H1 (cell line): Measurements from ENCODE around the gene MAGI2. TPM values are rescaled to one million over a fixed set of nuclear protein-coding genes. Genes with fewer than 3 reads are reported as not detected.

Experiments used
- CTCF ChIA-PET: fragments of 300-600 bp; sonication (Branson Sonifier 250); formaldehyde crosslinking; loops from one replicate; lab custom pipeline; 2021; ENCODE audit not compliant: partially characterized antibody; lab: Charles Lee
- POLR2A ChIA-PET: fragments of 300-600 bp; sonication (Branson Sonifier 250); formaldehyde crosslinking; loops from one replicate; lab custom pipeline; 2021; ENCODE audit warnings: inconsistent platforms; ENCODE audit not compliant: partially characterized antibody; lab: Charles Lee
- DNase-seq, 2 experiments: peaks; one replicate each; pipeline versions ENCODE4 v3.0.0 to v3.0.0-alpha.2; 2010 to 2022; ENCODE audit warnings: low spot score in 2 of 2, low read depth in 1 of 2, mixed read lengths in 1 of 2
- FAIRE-seq: peaks from 2 replicates; lab custom pipeline; 2011; peaks lifted over from hg19 to GRCh38; lab: Jason Lieb, UNC
- H2AFZ ChIP-seq: 2 replicates; pipeline ENCODE4 v1.8.1; 2012; ENCODE audit warnings: low read length, inconsistent platforms
- H2AK5ac ChIP-seq: 2 replicates; pipeline ENCODE4 v1.6.1; 2013; ENCODE audit warnings: low read depth, low read length
- H2BK120ac ChIP-seq: replicated peaks from 2 replicates; pipeline ENCODE3; 2013; ENCODE audit warnings: low read depth, low read length, inconsistent platforms
- H2BK12ac ChIP-seq: 2 replicates; pipeline ENCODE4 v1.6.1; 2013; ENCODE audit warnings: low read depth, low read length
- H2BK15ac ChIP-seq: 2 replicates; pipeline ENCODE4 v1.6.1; 2013; ENCODE audit warnings: low read length
- H2BK20ac ChIP-seq: 2 replicates; pipeline ENCODE4 v1.6.1; 2013; ENCODE audit warnings: low read length
- H2BK5ac ChIP-seq: 2 replicates; pipeline ENCODE4 v1.6.1; 2013; ENCODE audit warnings: low read depth, low read length
- H3K14ac ChIP-seq: 2 replicates; pipeline ENCODE4 v1.6.1; 2013; ENCODE audit warnings: inconsistent platforms; ENCODE audit not compliant: insufficient read length
- H3K18ac ChIP-seq: 2 replicates; pipeline ENCODE4 v1.6.1; 2013; ENCODE audit warnings: low read length; ENCODE audit errors: extremely low read depth
- H3K23ac ChIP-seq: 2 replicates; pipeline ENCODE4 v1.6.1; 2013; ENCODE audit warnings: inconsistent platforms; ENCODE audit not compliant: insufficient read length
- H3K23me2 ChIP-seq: 2 replicates; pipeline ENCODE4 v1.6.1; 2013; ENCODE audit warnings: low read depth, low read length
- H3K27ac ChIP-seq: 2 replicates; pipeline ENCODE4 v1.6.1; 2011; ENCODE audit warnings: low read depth, low read length, inconsistent platforms
- H3K27me3 ChIP-seq, 4 experiments: replicated peaks in 1 of 4; 1 replicate in 1 of 4; 2 replicates in 3 of 4; pipeline versions ENCODE4 v1.6.1 to v1.8.1; 2011 to 2013; ENCODE audit warnings: low read length in 3 of 4, mild to moderate bottlenecking in 3 of 4, inconsistent platforms in 2 of 4, mixed read lengths in 2 of 4, moderate library complexity in 1 of 4; ENCODE audit not compliant: control insufficient read depth in 3 of 4, insufficient read depth in 3 of 4; ENCODE audit errors: extremely low read depth in 1 of 4
- H3K36me3 ChIP-seq, 4 experiments: 2 replicates each; pipeline versions ENCODE4 v1.6.1 to v1.8.1; 2011 to 2013; ENCODE audit warnings: mild to moderate bottlenecking in 4 of 4, low read length in 3 of 4, moderate library complexity in 2 of 4, control low read depth in 1 of 4, inconsistent platforms in 1 of 4; ENCODE audit not compliant: insufficient read depth in 4 of 4, control insufficient read depth in 2 of 4
- H3K4ac ChIP-seq: replicated peaks from 2 replicates; pipeline ENCODE3; 2013; ENCODE audit warnings: low read length, low read depth, mixed read lengths, inconsistent platforms; ENCODE audit not compliant: insufficient read length
- H3K4me1 ChIP-seq, 4 experiments: replicated peaks in 1 of 4; 1 replicate in 1 of 4; 2 replicates in 3 of 4; pipeline versions ENCODE4 v1.6.1 to v1.8.1; 2011 to 2013; ENCODE audit warnings: low read length in 3 of 4, inconsistent platforms in 2 of 4, mixed read lengths in 1 of 4; ENCODE audit not compliant: insufficient read depth in 4 of 4, control insufficient read depth in 3 of 4
- H3K4me2 ChIP-seq, 2 experiments: 2 replicates each; pipeline versions ENCODE4 v1.6.1 to v1.8.1; 2011 to 2013; ENCODE audit warnings: low read depth in 2 of 2, low read length in 2 of 2, control low read depth in 1 of 2, inconsistent platforms in 1 of 2, mild to moderate bottlenecking in 1 of 2; ENCODE audit not compliant: insufficient read depth in 1 of 2
- H3K4me3 ChIP-seq, 4 experiments: fragments of 200-600, 300-600 bp in 1 of 4; sonication (generic), shearing (Covaris generic), sonication (Bioruptor Twin) in 1 of 4; 2 replicates each; pipeline versions ENCODE4 v1.5.1 to v1.8.1; 2011 to 2016; ENCODE audit warnings: low read length in 4 of 4, low read depth in 3 of 4, control low read depth in 2 of 4, inconsistent platforms in 2 of 4, mild to moderate bottlenecking in 2 of 4, mixed read lengths in 1 of 4, moderate library complexity in 1 of 4; ENCODE audit not compliant: insufficient read depth in 2 of 4; ENCODE audit errors: extremely low read depth in 1 of 4
- H3K56ac ChIP-seq: replicated peaks from 2 replicates; pipeline ENCODE3; 2013; ENCODE audit warnings: low read depth, mild to moderate bottlenecking, mixed read lengths, low read length, inconsistent platforms; ENCODE audit not compliant: insufficient read length
- H3K79me1 ChIP-seq: 2 replicates; pipeline ENCODE4 v1.6.1; 2013; ENCODE audit warnings: low read depth, low read length, control low read depth
- H3K79me2 ChIP-seq, 2 experiments: 2 replicates each; pipeline versions ENCODE4 v1.6.1 to v1.8.1; 2012 to 2013; ENCODE audit warnings: low read length in 2 of 2, mild to moderate bottlenecking in 2 of 2, inconsistent platforms in 1 of 2; ENCODE audit not compliant: insufficient read depth in 2 of 2, control insufficient read depth in 1 of 2
- H3K9ac ChIP-seq, 4 experiments: replicated peaks in 1 of 4; 1 replicate in 1 of 4; 2 replicates in 3 of 4; pipeline versions ENCODE4 v1.6.1 to v1.8.1; 2011 to 2013; ENCODE audit warnings: low read depth in 3 of 4, low read length in 3 of 4, control low read depth in 2 of 4, mild to moderate bottlenecking in 2 of 4, moderate library complexity in 2 of 4, inconsistent platforms in 1 of 4; ENCODE audit errors: extremely low read depth in 1 of 4
- H3K9me3 ChIP-seq, 2 experiments: 2 replicates each; pipeline versions ENCODE4 v1.6.1 to v1.8.1; 2012 to 2013; ENCODE audit warnings: mild to moderate bottlenecking in 2 of 2, moderate library complexity in 2 of 2, control low read depth in 1 of 2, inconsistent platforms in 1 of 2, low read depth in 1 of 2, low read length in 1 of 2, mixed read lengths in 1 of 2; ENCODE audit not compliant: insufficient read depth in 2 of 2
- H4K20me1 ChIP-seq, 2 experiments: replicated peaks in 1 of 2; 2 replicates each; pipeline versions ENCODE3 to v1.8.1; 2011 to 2013; ENCODE audit warnings: inconsistent platforms in 2 of 2, low read length in 2 of 2, mild to moderate bottlenecking in 1 of 2; ENCODE audit not compliant: insufficient read depth in 2 of 2, control insufficient read depth in 1 of 2
- H4K5ac ChIP-seq: 2 replicates; pipeline ENCODE4 v1.6.1; 2013; ENCODE audit warnings: low read length, low read depth, mixed read lengths, inconsistent platforms; ENCODE audit not compliant: insufficient read length
- H4K8ac ChIP-seq: 2 replicates; pipeline ENCODE4 v1.8.0; 2013; ENCODE audit warnings: mild to moderate bottlenecking, moderate library complexity, low read length, inconsistent platforms; ENCODE audit not compliant: insufficient read depth; ENCODE audit errors: extremely low read depth
- H4K91ac ChIP-seq: replicated peaks from 2 replicates; pipeline ENCODE3; 2013; ENCODE audit warnings: low read length, mixed read lengths, inconsistent platforms; ENCODE audit not compliant: insufficient read length
- BRCA1 ChIP-seq: IDR thresholded peaks from 2 replicates; pipeline ENCODE4 v1.6.1; 2012; ENCODE audit warnings: low read depth, low read length, improper control_type of control experiment
- NANOG ChIP-seq: IDR thresholded peaks from 2 replicates; pipeline ENCODE4 v1.6.1; 2011; ENCODE audit warnings: low read length, low read depth, mild to moderate bottlenecking, inconsistent platforms; ENCODE audit not compliant: insufficient read depth, poor library complexity, severe bottlenecking
- RAD21 ChIP-seq, 2 experiments: IDR thresholded peaks in 1 of 2; conservative IDR thresholded peaks in 1 of 2; 2 replicates each; pipeline ENCODE4 v1.6.1; 2011; ENCODE audit warnings: low read depth in 2 of 2, low read length in 2 of 2, improper control_type of control experiment in 1 of 2, inconsistent platforms in 1 of 2, mild to moderate bottlenecking in 1 of 2, moderate library complexity in 1 of 2
- SP4 ChIP-seq: IDR thresholded peaks from 2 replicates; pipeline ENCODE4 v1.6.1; 2012; ENCODE audit warnings: low read length, inconsistent platforms
- TAF7 ChIP-seq: optimal IDR thresholded peaks from 2 replicates; pipeline ENCODE3; 2011; ENCODE audit warnings: low read depth, mild to moderate bottlenecking, inconsistent platforms, low read length, moderate library complexity, borderline replicate concordance
- WGBS, 2 experiments: shearing (Covaris generic) in 1 of 2; methylation state at CpG; one replicate each; pipeline versions ENCODE4 v1.1.6 to v1.1.7; 2013 to 2015; ENCODE audit warnings: low lambda C conversion rate in 2 of 2, mixed read lengths in 2 of 2, inconsistent platforms in 1 of 2, low coverage in 1 of 2, missing lambda C conversion rate in 1 of 2; ENCODE audit not compliant: insufficient replicate concordance in 2 of 2, insufficient coverage in 1 of 2, insufficient read length in 1 of 2; ENCODE audit errors: extremely low coverage in 1 of 2, missing lambda C conversion rate in 1 of 2; 5-methylcytosine and 5-hydroxymethylcytosine counted together
- polyA plus RNA-seq, 7 experiments: library from polyadenylated mRNA; depleted of rRNA in 3 of 7; stranded (reverse) in 5 of 7; unstranded in 2 of 7; fragments of >200 nt in 5 of 7; fragments of 200-250 nt in 2 of 7; gene quantifications; 1 replicate in 5 of 7; 2 replicates in 1 of 7; 4 replicates in 1 of 7; pipeline versions ENCODE4 v1.2.1 to v1.2.3, GENCODE V29; 2011 to 2013; ENCODE audit warnings: missing spikeins in 2 of 7, mixed read lengths in 2 of 7
- total RNA-seq: library from RNA; stranded (reverse); fragmentation: NEBNext Ultra II Directional; extraction: Animal tissue kit (Norgen Biotek cat#: 25700); gene quantifications from 2 replicates; pipeline ENCODE4 v1.2.1, GENCODE V29; 2021

The MAGI2 gene
- total and polyA plus RNA-seq, 2 of the 8 experiments (the other 6 are each of a cell fraction or from before 2014, with no cell fraction given) = 6.0 to 27.3 TPM

DNA sequence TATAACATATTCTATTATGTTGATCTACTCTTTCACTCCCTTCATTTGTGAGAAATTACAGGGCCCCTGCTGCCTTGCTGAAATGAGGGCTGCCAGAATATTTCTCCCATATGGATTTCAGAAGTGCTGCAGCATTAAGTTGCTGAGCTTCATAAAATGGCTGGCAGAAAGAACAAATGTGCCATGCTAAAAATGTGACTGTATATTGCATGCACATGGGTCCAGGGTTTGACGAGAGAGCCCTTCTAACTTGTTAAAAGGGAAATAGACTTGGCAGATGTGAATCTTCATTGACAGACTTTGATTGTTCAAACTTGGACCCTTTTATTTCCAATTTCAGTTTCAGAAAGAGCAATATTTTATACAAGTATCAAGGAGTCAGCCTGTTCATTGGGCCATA is 1186.3 kb downstream of the MAGI2 start:
- CTCF ChIA-PET = no interaction called here
- Histone ChIP-seq H3K9me3 (no peaks in the 10 kb centered on the region), H4K91ac (no peak overlapping the region), H3K4ac (no peak overlapping the region)
- FAIRE-seq = no peak
- TF ChIP-seq TAF7 (no peak), NANOG (no peak), BRCA1 (no peak), SP4 (no peak), RAD21 (IDR thresholded peaks at IDR 0.05 in 1 of 2, conservative IDR thresholded peaks at IDR 0.05 in 1 of 2; ENCODE audit: low read depth in 2 of 2, low read length in 2 of 2) (no peak)
- TF ChIP-seq, all 59 proteins: peak for 0
- Histone ChIP-seq H3K27ac (no peak overlapping the region), H3K36me3 (no peaks in the 10 kb centered on the region; a peak in 1 of 8 replicates), H3K23me2 (no peaks in the 10 kb centered on the region), H3K18ac (no peak overlapping the region), H3K56ac (no peak overlapping the region), H2AFZ (no peak overlapping the region), H4K20me1 (no peaks in the 10 kb centered on the region), H3K4me1 (no peaks in the 10 kb centered on the region), H3K4me3 (no peak overlapping the region), H2BK20ac (no peak overlapping the region), H3K14ac (no peak overlapping the region), H3K23ac (no peak overlapping the region), H2BK120ac (no peak overlapping the region), H3K4me2 (no peak overlapping the region), H2AK5ac (no peak overlapping the region), H3K79me2 (no peaks in the 10 kb centered on the region), H3K27me3 (no peaks in the 10 kb centered on the region), H3K9ac (no peak overlapping the region), H2BK12ac (no peak overlapping the region), H2BK5ac (no peak overlapping the region), H2BK15ac (no peak overlapping the region), H3K79me1 (no peaks in the 10 kb centered on the region), H4K5ac (no peak overlapping the region), H4K8ac (no peak overlapping the region)
- WGBS, 2 experiments = 86% methylated on average over 1 of the region's 1 CpG; no CpG with 5 or more reads in 1 of the 2 experiments
- DNase-seq = no peak
- POLR2A ChIA-PET = no interaction called here
